ENCODE results near the gene FGD6.
A peak's percentile ranks its signal among the peaks of the same experiment; 100 is the strongest.
"Not testable (repeated sequence)": the region's sequence is repeated elsewhere in the genome, so short reads cannot be mapped to it uniquely, and the experiment has no call there.

FGD6 gene

GRCh38 chr12:95099270-95099790 lies 117.9 kb downstream of the FGD6 start:
- peaks cover 13% of the 10 kb centered on the region for H3K4me1 Mint-ChIP-seq (ENCODE audit: low read depth)
- H3K9me3 Mint-ChIP-seq: no peaks in the 10 kb centered on the region
- peaks cover 9% of the 10 kb centered on the region for H3K27me3 Mint-ChIP-seq (ENCODE audit: low read depth)
- H3K4me3 Mint-ChIP-seq: no peak overlapping the region
- no peak overlapping the region for H3K27ac Mint-ChIP-seq
- H3K36me3 Mint-ChIP-seq (ENCODE audit: low read depth): no peaks in the 10 kb centered on the region

- Mint-ChIP-seq H3K4me1 (ENCODE audit: low read depth) (no peaks in the 10 kb centered on the region), H3K27me3 (ENCODE audit: low read depth) (peaks cover 9% of the 10 kb centered on the region), H3K27ac (no peak overlapping the region), H3K36me3 (ENCODE audit: low read depth) (no peaks in the 10 kb centered on the region), H3K4me3 (no peak overlapping the region), H3K9me3 (no peaks in the 10 kb centered on the region)
These were observed 120.4 kb downstream of the FGD6 start for GRCh38 chr12:95096852-95097251.

GRCh38 chr12:95096378-95096777 lies 120.9 kb downstream of the FGD6 start:
- Mint-ChIP-seq H3K9me3 (no peaks in the 10 kb centered on the region), H3K27me3 (ENCODE audit: low read depth) (peaks cover 9% of the 10 kb centered on the region), H3K4me3 (no peak overlapping the region), H3K27ac (no peak overlapping the region), H3K36me3 (ENCODE audit: low read depth) (no peaks in the 10 kb centered on the region), H3K4me1 (ENCODE audit: low read depth) (no peaks in the 10 kb centered on the region)

- H3K36me3 Mint-ChIP-seq (ENCODE audit: low read depth); H3K27me3 Mint-ChIP-seq (ENCODE audit: low read depth); H3K4me3 Mint-ChIP-seq; H3K27ac Mint-ChIP-seq; H3K4me1 Mint-ChIP-seq (ENCODE audit: low read depth); H3K9me3 Mint-ChIP-seq: not testable (repeated sequence)
These were observed 121.4 kb downstream of the FGD6 start for GRCh38 chr12:95095866-95096265.

GRCh38 chr12:95089462-95089861 lies 127.8 kb downstream of the FGD6 start:
- no peaks in the 10 kb centered on the region for H3K9me3 Mint-ChIP-seq
- no peaks in the 10 kb centered on the region for H3K4me1 Mint-ChIP-seq (ENCODE audit: low read depth)
- no peaks in the 10 kb centered on the region for H3K36me3 Mint-ChIP-seq (ENCODE audit: low read depth)
- peaks cover 10% of the 10 kb centered on the region for H3K27me3 Mint-ChIP-seq (ENCODE audit: low read depth)
- H3K27ac Mint-ChIP-seq: no peak overlapping the region
- H3K4me3 Mint-ChIP-seq: no peak overlapping the region

- no peak overlapping the region for H3K4me3 Mint-ChIP-seq
- H3K27me3 Mint-ChIP-seq (ENCODE audit: low read depth): peaks cover 17% of the 10 kb centered on the region
- no peak overlapping the region for H3K27ac Mint-ChIP-seq
- no peaks in the 10 kb centered on the region for H3K4me1 Mint-ChIP-seq (ENCODE audit: low read depth)
- H3K36me3 Mint-ChIP-seq (ENCODE audit: low read depth): no peaks in the 10 kb centered on the region
- no peaks in the 10 kb centered on the region for H3K9me3 Mint-ChIP-seq
These were observed 128.9 kb downstream of the FGD6 start for GRCh38 chr12:95088379-95088778.

- H3K9me3 Mint-ChIP-seq: no peaks in the 10 kb centered on the region
- H3K4me1 Mint-ChIP-seq (ENCODE audit: low read depth): no peaks in the 10 kb centered on the region
- H3K27me3 Mint-ChIP-seq (ENCODE audit: low read depth): peaks cover 17% of the 10 kb centered on the region
- H3K36me3 Mint-ChIP-seq (ENCODE audit: low read depth): no peaks in the 10 kb centered on the region
- H3K27ac Mint-ChIP-seq: no peak overlapping the region
- no peak overlapping the region for H3K4me3 Mint-ChIP-seq
These were observed 131.7 kb downstream of the FGD6 start for GRCh38 chr12:95085612-95086011.

- H3K4me1 Mint-ChIP-seq (ENCODE audit: low read depth): no peaks in the 10 kb centered on the region
- peaks cover 13% of the 10 kb centered on the region for H3K27me3 Mint-ChIP-seq (ENCODE audit: low read depth)
- no peak overlapping the region for H3K4me3 Mint-ChIP-seq
- no peak overlapping the region for H3K27ac Mint-ChIP-seq
- H3K9me3 Mint-ChIP-seq: no peaks in the 10 kb centered on the region
- H3K36me3 Mint-ChIP-seq (ENCODE audit: low read depth): no peaks in the 10 kb centered on the region
These were observed 133.3 kb downstream of the FGD6 start for GRCh38 chr12:95083938-95084337.

- H3K4me3 Mint-ChIP-seq: no peak overlapping the region
- peaks cover 10% of the 10 kb centered on the region for H3K27me3 Mint-ChIP-seq (ENCODE audit: low read depth)
- H3K27ac Mint-ChIP-seq: no peak overlapping the region
- H3K36me3 Mint-ChIP-seq (ENCODE audit: low read depth): no peaks in the 10 kb centered on the region
- no peaks in the 10 kb centered on the region for H3K4me1 Mint-ChIP-seq (ENCODE audit: low read depth)
- H3K9me3 Mint-ChIP-seq: no peaks in the 10 kb centered on the region
These were observed 133.8 kb downstream of the FGD6 start for GRCh38 chr12:95083471-95083870.

GRCh38 chr12:95077341-95077740 lies 139.9 kb downstream of the FGD6 start:
- Mint-ChIP-seq H3K9me3 (no peaks in the 10 kb centered on the region), H3K27ac (no peak overlapping the region), H3K4me3 (no peak overlapping the region), H3K27me3 (ENCODE audit: low read depth) (peaks cover 6% of the 10 kb centered on the region), H3K4me1 (ENCODE audit: low read depth) (peaks cover 9% of the 10 kb centered on the region), H3K36me3 (ENCODE audit: low read depth) (peaks cover 2% of the 10 kb centered on the region)

GRCh38 chr12:95074766-95075165 lies 142.5 kb downstream of the FGD6 start:
- no peak overlapping the region for H3K27ac Mint-ChIP-seq
- H3K36me3 Mint-ChIP-seq (ENCODE audit: low read depth): peaks cover 2% of the 10 kb centered on the region
- no peaks in the 10 kb centered on the region for H3K9me3 Mint-ChIP-seq
- no peak overlapping the region for H3K4me3 Mint-ChIP-seq
- peaks cover 9% of the 10 kb centered on the region for H3K4me1 Mint-ChIP-seq (ENCODE audit: low read depth)
- peaks cover 6% of the 10 kb centered on the region for H3K27me3 Mint-ChIP-seq (ENCODE audit: low read depth)

- peaks cover 6% of the 10 kb centered on the region for H3K27me3 Mint-ChIP-seq (ENCODE audit: low read depth)
- peak overlapping the region; percentile 91 for H3K4me3 Mint-ChIP-seq
- H3K4me1 Mint-ChIP-seq (ENCODE audit: low read depth): peaks cover 12% of the 10 kb centered on the region
- peaks cover 2% of the 10 kb centered on the region for H3K36me3 Mint-ChIP-seq (ENCODE audit: low read depth)
- no peaks in the 10 kb centered on the region for H3K9me3 Mint-ChIP-seq
- peak overlapping the region; percentile 89 for H3K27ac Mint-ChIP-seq
These were observed 143.4 kb downstream of the FGD6 start for GRCh38 chr12:95073698-95074520.

- Mint-ChIP-seq H3K4me3 (peak within 1 kb of the TSS; percentile 93), H3K36me3 (ENCODE audit: low read depth) (peaks cover 4% of the 10 kb centered on the region), H3K9me3 (no peaks in the 10 kb centered on the region), H3K27ac (peak within 1 kb of the TSS; percentile 90), H3K4me1 (ENCODE audit: low read depth) (peaks cover 12% of the 10 kb centered on the region), H3K27me3 (ENCODE audit: low read depth) (peaks cover 3% of the 10 kb centered on the region)
These were observed 144.2 kb downstream of the FGD6 start, which contains the start of gene NR2C1 for GRCh38 chr12:95072900-95073697. TSS of gene NR2C1 (minus strand) at chr12:95073618. CDS start at chr12:95067384, 6,234 bp downstream.

- Mint-ChIP-seq H3K36me3 (ENCODE audit: low read depth) (peaks cover 13% of the 10 kb centered on the region), H3K4me3 (no peak overlapping the region), H3K9me3 (no peaks in the 10 kb centered on the region), H3K27ac (no peak overlapping the region), H3K27me3 (ENCODE audit: low read depth) (peaks cover 3% of the 10 kb centered on the region), H3K4me1 (ENCODE audit: low read depth) (peaks cover 12% of the 10 kb centered on the region)
These were observed 146.9 kb downstream of the FGD6 start for GRCh38 chr12:95070378-95070777.

All from T-helper 1 cell treated with Interleukin-12 subunit alpha and Interleukin-12 subunit beta and Interleukin-4 antibody, amounts not matched to agents 30 μg/mL and 1 μg/mL, for 36 hours (primary cell).